HL-60 (cell line): ENCODE results near the gene ABCA7.
A peak's percentile ranks its signal among the peaks of the same experiment; 100 is the strongest.

ENCODE experiments used
- DNase-seq, 2 experiments: peaks; one replicate each; pipeline ENCODE4 v3.0.0-alpha.2; 2010 to 2020; ENCODE audit warnings: low read depth in 1 of 2, low spot score in 1 of 2
- H3K27ac ChIP-seq: fragments of 250-450 bp; sonication (Bioruptor Pico); replicated peaks from 2 replicates; pipeline ENCODE4 v1.5.1; 2020; ENCODE audit warnings: mild to moderate bottlenecking, moderate library complexity
- H3K27me3 ChIP-seq: fragments of 250-450 bp; sonication (Bioruptor Pico); 2 replicates; pipeline ENCODE4 v1.5.1; 2021; ENCODE audit warnings: mild to moderate bottlenecking, moderate library complexity; ENCODE audit not compliant: insufficient read depth, poor library complexity, severe bottlenecking
- H3K4me3 ChIP-seq: replicated peaks from 2 replicates; pipeline ENCODE4 v1.5.1; 2011; ENCODE audit warnings: mild to moderate bottlenecking, control low read depth, low read length; ENCODE audit not compliant: insufficient read depth
- GABPA ChIP-seq: IDR thresholded peaks from 2 replicates; pipeline ENCODE4 v1.6.1; 2012; ENCODE audit warnings: low read depth
- POLR2AphosphoS5 ChIP-seq: IDR thresholded peaks from 2 replicates; pipeline ENCODE4 v1.6.1; 2012; ENCODE audit warnings: low read depth
- SPI1 ChIP-seq: IDR thresholded peaks from 2 replicates; pipeline ENCODE4 v1.6.1; 2012; ENCODE audit warnings: low read depth, mild to moderate bottlenecking, borderline replicate concordance
- TF ChIP-seq, protein P1 (sequence below): IDR thresholded peaks from 2 replicates; pipeline ENCODE4 v1.6.1; 2012; ENCODE audit warnings: low read depth; ENCODE audit not compliant: insufficient replicate concordance
- TF ChIP-seq, protein P2 (sequence below): IDR thresholded peaks from one replicate; pipeline ENCODE4 v1.5.1; 2011; ENCODE audit warnings: low read length, control low read depth, inconsistent platforms; ENCODE audit not compliant: insufficient read depth

Gene ABCA7

DNA sequence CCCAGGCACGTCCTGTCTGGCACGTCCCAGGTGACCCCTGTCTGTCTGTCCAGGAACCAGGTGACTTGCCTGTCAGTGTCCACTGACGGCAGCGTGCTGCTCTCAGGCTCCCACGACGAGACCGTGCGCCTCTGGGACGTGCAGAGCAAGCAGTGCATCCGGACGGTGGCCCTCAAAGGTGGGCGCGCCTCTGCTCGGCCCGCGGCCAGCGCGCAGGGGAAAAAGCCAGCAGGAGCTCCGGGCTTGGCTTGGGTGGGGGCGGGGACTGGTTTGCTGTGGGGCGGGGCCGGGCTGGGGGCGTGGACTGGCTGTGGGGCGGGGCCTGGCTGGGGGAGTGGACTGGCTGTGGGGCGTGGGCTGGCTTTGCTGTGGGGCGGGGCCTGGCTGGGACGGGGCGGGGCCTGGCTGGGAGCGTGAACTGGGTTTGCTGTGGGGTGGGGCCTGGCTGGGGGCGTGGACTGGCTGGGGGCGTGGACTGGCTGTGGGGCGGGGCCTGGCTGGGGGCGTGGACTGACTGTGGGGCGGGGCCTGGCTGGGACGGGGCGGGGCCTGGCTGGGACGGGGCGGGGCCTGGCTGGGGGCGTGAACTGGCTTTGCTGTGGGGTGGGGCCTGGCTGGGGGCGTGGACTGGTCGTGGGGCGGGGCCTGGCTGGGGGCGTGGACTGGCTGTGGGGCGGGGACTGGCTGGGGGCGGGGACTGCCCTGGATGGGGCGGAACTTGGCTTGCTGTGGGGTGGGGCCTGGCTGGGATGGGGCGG, 48.6 kb upstream of the ABCA7 start:
- TF ChIP-seq POLR2AphosphoS5 (no peak), SPI1 (no peak), GABPA (no peak)
- TF ChIP-seq, protein P1, sequence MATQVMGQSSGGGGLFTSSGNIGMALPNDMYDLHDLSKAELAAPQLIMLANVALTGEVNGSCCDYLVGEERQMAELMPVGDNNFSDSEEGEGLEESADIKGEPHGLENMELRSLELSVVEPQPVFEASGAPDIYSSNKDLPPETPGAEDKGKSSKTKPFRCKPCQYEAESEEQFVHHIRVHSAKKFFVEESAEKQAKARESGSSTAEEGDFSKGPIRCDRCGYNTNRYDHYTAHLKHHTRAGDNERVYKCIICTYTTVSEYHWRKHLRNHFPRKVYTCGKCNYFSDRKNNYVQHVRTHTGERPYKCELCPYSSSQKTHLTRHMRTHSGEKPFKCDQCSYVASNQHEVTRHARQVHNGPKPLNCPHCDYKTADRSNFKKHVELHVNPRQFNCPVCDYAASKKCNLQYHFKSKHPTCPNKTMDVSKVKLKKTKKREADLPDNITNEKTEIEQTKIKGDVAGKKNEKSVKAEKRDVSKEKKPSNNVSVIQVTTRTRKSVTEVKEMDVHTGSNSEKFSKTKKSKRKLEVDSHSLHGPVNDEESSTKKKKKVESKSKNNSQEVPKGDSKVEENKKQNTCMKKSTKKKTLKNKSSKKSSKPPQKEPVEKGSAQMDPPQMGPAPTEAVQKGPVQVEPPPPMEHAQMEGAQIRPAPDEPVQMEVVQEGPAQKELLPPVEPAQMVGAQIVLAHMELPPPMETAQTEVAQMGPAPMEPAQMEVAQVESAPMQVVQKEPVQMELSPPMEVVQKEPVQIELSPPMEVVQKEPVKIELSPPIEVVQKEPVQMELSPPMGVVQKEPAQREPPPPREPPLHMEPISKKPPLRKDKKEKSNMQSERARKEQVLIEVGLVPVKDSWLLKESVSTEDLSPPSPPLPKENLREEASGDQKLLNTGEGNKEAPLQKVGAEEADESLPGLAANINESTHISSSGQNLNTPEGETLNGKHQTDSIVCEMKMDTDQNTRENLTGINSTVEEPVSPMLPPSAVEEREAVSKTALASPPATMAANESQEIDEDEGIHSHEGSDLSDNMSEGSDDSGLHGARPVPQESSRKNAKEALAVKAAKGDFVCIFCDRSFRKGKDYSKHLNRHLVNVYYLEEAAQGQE: no peak
- TF ChIP-seq, protein P2, sequence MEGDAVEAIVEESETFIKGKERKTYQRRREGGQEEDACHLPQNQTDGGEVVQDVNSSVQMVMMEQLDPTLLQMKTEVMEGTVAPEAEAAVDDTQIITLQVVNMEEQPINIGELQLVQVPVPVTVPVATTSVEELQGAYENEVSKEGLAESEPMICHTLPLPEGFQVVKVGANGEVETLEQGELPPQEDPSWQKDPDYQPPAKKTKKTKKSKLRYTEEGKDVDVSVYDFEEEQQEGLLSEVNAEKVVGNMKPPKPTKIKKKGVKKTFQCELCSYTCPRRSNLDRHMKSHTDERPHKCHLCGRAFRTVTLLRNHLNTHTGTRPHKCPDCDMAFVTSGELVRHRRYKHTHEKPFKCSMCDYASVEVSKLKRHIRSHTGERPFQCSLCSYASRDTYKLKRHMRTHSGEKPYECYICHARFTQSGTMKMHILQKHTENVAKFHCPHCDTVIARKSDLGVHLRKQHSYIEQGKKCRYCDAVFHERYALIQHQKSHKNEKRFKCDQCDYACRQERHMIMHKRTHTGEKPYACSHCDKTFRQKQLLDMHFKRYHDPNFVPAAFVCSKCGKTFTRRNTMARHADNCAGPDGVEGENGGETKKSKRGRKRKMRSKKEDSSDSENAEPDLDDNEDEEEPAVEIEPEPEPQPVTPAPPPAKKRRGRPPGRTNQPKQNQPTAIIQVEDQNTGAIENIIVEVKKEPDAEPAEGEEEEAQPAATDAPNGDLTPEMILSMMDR: no peak
- no peak overlapping the region for H3K27ac ChIP-seq
- peaks cover 2% of the 10 kb centered on the region for H3K27me3 ChIP-seq
- no peak overlapping the region for H3K4me3 ChIP-seq
- DNase-seq: peak in 1 of 2 experiments; percentile 54

DNA sequence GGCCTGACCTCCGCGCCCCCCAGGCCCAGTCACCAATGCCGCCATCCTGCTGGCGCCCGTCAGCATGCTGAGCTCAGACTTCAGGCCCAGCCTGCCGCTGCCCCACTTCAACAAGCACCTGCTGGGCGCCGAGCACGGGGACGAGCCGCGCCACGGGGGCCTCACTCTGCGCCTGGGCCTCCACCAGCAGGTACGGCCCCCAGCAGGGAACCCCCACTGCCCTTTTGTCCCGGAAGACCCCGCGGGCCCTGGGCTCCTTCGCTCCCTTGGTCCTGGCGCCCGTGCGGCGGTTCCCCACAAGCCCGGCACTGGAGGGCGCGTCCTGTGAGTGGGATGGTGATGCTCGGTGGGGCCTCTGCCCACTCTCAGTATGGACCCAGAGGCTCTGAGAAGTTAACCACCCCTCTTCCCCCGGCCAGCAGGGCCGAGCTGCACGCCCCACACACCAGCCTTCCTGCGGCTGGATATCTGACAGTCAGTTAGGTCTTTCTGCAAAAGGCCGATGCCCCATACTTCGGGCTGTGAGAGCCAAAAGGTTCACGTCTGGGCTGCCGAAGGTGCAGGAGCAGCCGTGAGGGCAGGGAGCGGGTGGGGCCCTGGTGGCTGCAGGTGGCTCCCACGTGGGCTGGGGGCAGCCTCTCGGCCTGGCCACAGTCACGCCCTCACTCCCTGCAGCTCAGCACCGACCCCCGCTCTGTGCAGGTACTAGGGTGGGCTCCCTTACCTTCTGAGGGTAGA, 47.8 kb upstream of the ABCA7 start:
- no peak overlapping the region for H3K27ac ChIP-seq
- peaks cover 10% of the 10 kb centered on the region for H3K27me3 ChIP-seq
- no peak for DNase-seq
- no peak overlapping the region for H3K4me3 ChIP-seq
- TF ChIP-seq GABPA (no peak), POLR2AphosphoS5 (no peak), SPI1 (no peak)
- TF ChIP-seq, protein P2: no peak
- TF ChIP-seq, protein P1: no peak

DNA sequence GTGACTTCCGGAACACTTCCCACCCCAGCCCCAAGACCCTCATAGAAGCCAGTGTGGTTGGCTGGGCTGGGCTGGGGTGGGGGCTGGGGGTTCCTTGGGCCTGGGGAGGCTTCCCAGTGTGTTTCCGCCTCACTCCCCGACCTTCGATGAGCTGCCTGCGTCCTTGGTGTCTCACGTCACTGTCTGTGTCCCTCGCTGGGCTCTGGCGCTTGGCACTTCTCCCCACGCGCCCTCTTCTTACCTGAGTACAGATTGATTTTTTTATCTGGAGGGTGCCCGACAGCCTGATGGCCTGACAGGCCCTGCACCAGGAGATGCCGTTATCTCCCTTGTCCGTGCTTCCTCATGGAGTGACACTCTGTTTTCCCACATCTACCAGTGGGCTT, 47.2 kb upstream of the ABCA7 start:
- peaks cover 15% of the 10 kb centered on the region for H3K27me3 ChIP-seq
- TF ChIP-seq, protein P2: no peak
- TF ChIP-seq, protein P1: no peak
- TF ChIP-seq SPI1: no peak
- DNase-seq: no peak
- no peak overlapping the region for H3K4me3 ChIP-seq
- H3K27ac ChIP-seq: no peak overlapping the region
